ENCODE measurements around the gene NHLRC1.

The NHLRC1 gene

GRCh38 chr6:18122128-18123093 lies at the start of gene NHLRC1:
NHLRC1 (minus strand) TSS chr6:18122677; CDS start chr6:18122606, 71 bp downstream.
- DNase-seq (ENCODE audit: low spot score) (peak; percentile 83), ATAC-seq (ENCODE audit: low read depth) (peak; percentile 96)
- H3K4me1 ChIP-seq (ENCODE audit: insufficient read depth, poor library complexity, severe bottlenecking), result no peaks in the 10 kb centered on the region
- H3K27ac ChIP-seq (ENCODE audit: poor library complexity, severe bottlenecking), result no peak within 1 kb of the TSS
- no peaks in the 10 kb centered on the region for H3K27me3 ChIP-seq (ENCODE audit: insufficient read depth, poor library complexity, severe bottlenecking)
- peak within 1 kb of the TSS; percentile 21 for H3K4me3 ChIP-seq (ENCODE audit: severe bottlenecking)
- TF ChIP-seq CTCF (IDR thresholded peaks at IDR 0.05; ENCODE audit: poor library complexity, severe bottlenecking), result peak; percentile 95
- H3K36me3 ChIP-seq (ENCODE audit: low read depth), result no peaks in the 10 kb centered on the region
- H3K9me3 ChIP-seq (ENCODE audit: severe bottlenecking), result no peaks in the 10 kb centered on the region

GRCh38 chr6:18171871-18172270 lies 49.4 kb upstream of the NHLRC1 start:
- ATAC-seq (ENCODE audit: low read depth) (no peak), DNase-seq (ENCODE audit: low spot score) (no peak)
- Histone ChIP-seq H3K27me3 (ENCODE audit: insufficient read depth, poor library complexity, severe bottlenecking) (no peaks in the 10 kb centered on the region), H3K4me1 (ENCODE audit: insufficient read depth, poor library complexity, severe bottlenecking) (no peaks in the 10 kb centered on the region), H3K27ac (ENCODE audit: poor library complexity, severe bottlenecking) (no peak overlapping the region), H3K36me3 (ENCODE audit: low read depth) (peaks cover 50% of the 10 kb centered on the region), H3K4me3 (ENCODE audit: severe bottlenecking) (no peak overlapping the region), H3K9me3 (ENCODE audit: severe bottlenecking) (no peaks in the 10 kb centered on the region)
- TF ChIP-seq CTCF (IDR thresholded peaks at IDR 0.05; ENCODE audit: poor library complexity, severe bottlenecking), result no peak

- DNase-seq (ENCODE audit: low spot score), result no peak
- ATAC-seq (ENCODE audit: low read depth), result no peak
- Histone ChIP-seq H3K27me3 (ENCODE audit: insufficient read depth, poor library complexity, severe bottlenecking) (no peaks in the 10 kb centered on the region), H3K4me1 (ENCODE audit: insufficient read depth, poor library complexity, severe bottlenecking) (peaks cover 9% of the 10 kb centered on the region), H3K36me3 (ENCODE audit: low read depth) (peaks cover 52% of the 10 kb centered on the region), H3K27ac (ENCODE audit: poor library complexity, severe bottlenecking) (no peak overlapping the region), H3K4me3 (ENCODE audit: severe bottlenecking) (no peak overlapping the region), H3K9me3 (ENCODE audit: severe bottlenecking) (no peaks in the 10 kb centered on the region)
- no peak for TF ChIP-seq CTCF (IDR thresholded peaks at IDR 0.05; ENCODE audit: poor library complexity, severe bottlenecking)
These were observed 45.8 kb upstream of the NHLRC1 start for GRCh38 chr6:18168264-18168663.

GRCh38 chr6:18166312-18167036 lies 44.0 kb upstream of the NHLRC1 start:
- Histone ChIP-seq H3K4me1 (ENCODE audit: insufficient read depth, poor library complexity, severe bottlenecking) (peaks cover 9% of the 10 kb centered on the region), H3K27me3 (ENCODE audit: insufficient read depth, poor library complexity, severe bottlenecking) (no peaks in the 10 kb centered on the region), H3K27ac (ENCODE audit: poor library complexity, severe bottlenecking) (peak overlapping the region; percentile 23), H3K36me3 (ENCODE audit: low read depth) (peaks cover 50% of the 10 kb centered on the region), H3K4me3 (ENCODE audit: severe bottlenecking) (no peak overlapping the region), H3K9me3 (ENCODE audit: severe bottlenecking) (no peaks in the 10 kb centered on the region)
- ATAC-seq (ENCODE audit: low read depth), result peak; percentile 86
- no peak for DNase-seq (ENCODE audit: low spot score)
- no peak for TF ChIP-seq CTCF (IDR thresholded peaks at IDR 0.05; ENCODE audit: poor library complexity, severe bottlenecking)
